Spinal cord (tissue), 10 donors: Measurements from ENCODE around the gene WTAP. TPM values are rescaled to one million over a fixed set of nuclear protein-coding genes. Genes with fewer than 3 reads are reported as not detected.
"Not testable (repeated sequence)": the region's sequence is repeated elsewhere in the genome, so short reads cannot be mapped to it uniquely, and the experiment has no call there.

Source experiments
- DNase-seq, 6 donors: peaks; one replicate each; pipeline versions ENCODE4 v3.0.0 to v3.0.0-alpha.2; 2013 to 2015; ENCODE audit warnings: low spot score in 6 of 6, low read depth in 4 of 6
- H3K27ac ChIP-seq: one replicate; pipeline ENCODE4 v1.5.1; 2013; ENCODE audit warnings: low read depth, low read length, control low read depth
- H3K27me3 ChIP-seq: one replicate; pipeline ENCODE4 v1.6.1; 2013; ENCODE audit warnings: low read length; ENCODE audit not compliant: control insufficient read depth, insufficient read depth
- H3K36me3 ChIP-seq: one replicate; pipeline ENCODE4 v1.6.1; 2013; ENCODE audit warnings: low read length; ENCODE audit not compliant: control insufficient read depth, insufficient read depth
- H3K4me1 ChIP-seq: one replicate; pipeline ENCODE4 v1.6.1; 2013; ENCODE audit warnings: low read length; ENCODE audit not compliant: control insufficient read depth, insufficient read depth
- H3K4me3 ChIP-seq: one replicate; pipeline ENCODE4 v1.5.1; 2013; ENCODE audit warnings: low read depth, low read length, control low read depth
- H3K9me3 ChIP-seq: one replicate; pipeline ENCODE4 v1.6.1; 2013; ENCODE audit warnings: low read length; ENCODE audit not compliant: control insufficient read depth, insufficient read depth
- WGBS: methylation state at CpG from one replicate; pipeline ENCODE4 v1.1.5; 2013; ENCODE audit warnings: missing lambda C conversion rate; ENCODE audit not compliant: insufficient coverage; 5-methylcytosine and 5-hydroxymethylcytosine counted together
- polyA plus RNA-seq, 2 donors: library from polyadenylated mRNA; unstranded; fragments of 120-200 nt; gene quantifications; one replicate each; pipeline ENCODE4 v1.2.1, GENCODE V29; 2013; ENCODE audit not compliant: insufficient read length in 2 of 2
- total RNA-seq, 2 donors: library from RNA; depleted of rRNA in 1 of 2; stranded (reverse); fragments of 120-200 nt in 1 of 2; fragments of >200 nt in 1 of 2; gene quantifications; one replicate each; pipeline versions ENCODE4 v1.2.3 to v1.2.4, GENCODE V29; 2013 to 2014
- donor health status: healthy.

WTAP gene
- total and polyA plus RNA-seq, 4 donors = 81.9 to 98.1 (median 92.3) TPM

DNA sequence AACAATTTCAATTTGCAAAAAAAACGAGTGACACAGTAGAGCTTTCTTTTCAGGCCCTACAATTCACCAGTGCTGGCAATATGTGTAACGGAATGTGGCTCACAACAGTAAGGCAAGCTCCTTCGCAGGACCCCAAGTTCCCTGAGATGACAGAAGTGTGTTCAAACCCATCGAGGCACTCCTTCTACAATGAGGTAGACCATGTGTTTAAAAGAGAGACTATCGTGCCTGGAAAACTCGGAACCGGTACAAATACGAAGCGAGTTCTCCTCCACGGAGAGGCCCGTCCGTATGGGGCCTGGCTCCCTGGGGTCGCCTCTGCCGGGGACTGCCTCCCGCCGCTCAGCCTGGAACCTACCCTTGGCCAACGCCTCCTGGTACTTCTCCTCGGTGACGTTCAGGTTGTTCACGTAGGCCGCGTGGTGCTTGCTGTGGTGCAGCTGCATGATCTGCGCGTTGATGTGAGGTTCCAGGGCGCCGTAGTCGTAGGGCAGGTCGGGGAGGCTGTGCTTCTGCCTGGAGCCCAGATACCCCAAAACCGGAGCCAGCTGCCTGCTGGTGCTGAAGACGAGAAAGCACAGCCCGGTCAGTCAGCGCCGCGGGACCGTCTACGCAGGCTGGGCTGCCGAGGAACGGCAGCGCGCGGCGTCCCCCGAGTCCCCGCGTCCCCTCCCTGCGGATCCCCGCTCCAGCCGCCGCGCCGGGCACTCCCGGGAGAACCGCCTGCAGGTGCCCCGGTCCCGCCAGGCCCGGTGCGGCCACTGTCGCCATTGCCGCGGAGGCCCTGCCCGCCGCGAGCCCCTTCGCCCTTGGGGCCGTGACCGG, 34.8 kb upstream of the WTAP start:
- Histone ChIP-seq H3K27ac (peak overlapping the region; percentile 92), H3K36me3 (peaks cover 18% of the 10 kb centered on the region), H3K4me3 (peak overlapping the region; percentile 86), H3K27me3 (no peaks in the 10 kb centered on the region), H3K9me3 (no peaks in the 10 kb centered on the region), H3K4me1 (peaks cover 22% of the 10 kb centered on the region)
- under 1% methylated on average over 64 of the region's 66 CpGs for WGBS
- peak in 4 of 6 donors; percentile 24 to 72 (median 58) for DNase-seq

DNA sequence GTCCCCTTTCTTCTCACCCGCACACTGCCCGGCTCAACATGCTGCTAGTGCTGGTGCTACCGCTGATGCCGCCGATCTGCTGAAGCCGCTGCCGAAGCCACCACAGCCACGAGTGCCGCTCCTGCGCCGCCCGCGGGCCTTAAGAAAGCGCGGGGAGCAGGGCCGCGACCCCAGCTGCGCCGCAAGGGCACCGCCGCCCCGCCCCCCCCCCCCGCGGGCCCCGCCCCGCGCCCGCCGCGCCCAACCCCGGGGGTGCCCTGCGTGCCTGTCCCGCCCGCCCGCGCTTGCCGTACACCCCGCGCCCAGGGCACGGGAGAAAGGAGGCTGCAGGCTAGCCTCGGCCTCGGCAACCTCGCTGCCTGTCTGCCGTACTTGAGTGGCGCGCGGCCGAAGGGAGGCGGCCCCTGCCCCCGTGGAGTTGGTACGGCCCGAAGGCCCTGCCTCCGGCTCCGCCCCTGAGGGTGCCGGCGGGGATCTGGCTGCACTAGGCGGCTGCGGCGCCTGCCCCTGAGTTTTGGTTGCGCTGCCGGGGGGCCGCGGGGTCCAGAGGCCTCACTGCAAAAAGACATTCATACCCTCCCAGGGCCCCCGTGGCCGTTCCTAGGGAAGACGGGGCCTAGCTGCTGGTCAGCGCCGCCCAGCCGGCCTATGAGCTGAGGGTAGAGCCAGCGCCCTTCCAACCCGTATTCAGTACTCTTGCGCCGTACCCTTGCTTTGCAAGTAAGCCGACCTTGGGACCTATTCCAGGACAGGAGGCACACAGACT, 34.0 kb upstream of the WTAP start, which contains the start of gene SOD2:
Gene SOD2, minus strand, starts transcription at position 114 of the 766 bp plus-strand sequence. Its CDS starts 74 bp downstream, at position 40.
- H3K4me1 ChIP-seq = peaks cover 22% of the 10 kb centered on the region
- DNase-seq = peak; percentile 52 to 94 (median 70)
- H3K27ac ChIP-seq = peak within 1 kb of the TSS; percentile 92
- H3K27me3 ChIP-seq = no peaks in the 10 kb centered on the region
- H3K9me3 ChIP-seq = no peaks in the 10 kb centered on the region
- peaks cover 18% of the 10 kb centered on the region for H3K36me3 ChIP-seq
- 0% methylated on average over 73 of the region's 74 CpGs for WGBS
- peak within 1 kb of the TSS; percentile 86 for H3K4me3 ChIP-seq

DNA sequence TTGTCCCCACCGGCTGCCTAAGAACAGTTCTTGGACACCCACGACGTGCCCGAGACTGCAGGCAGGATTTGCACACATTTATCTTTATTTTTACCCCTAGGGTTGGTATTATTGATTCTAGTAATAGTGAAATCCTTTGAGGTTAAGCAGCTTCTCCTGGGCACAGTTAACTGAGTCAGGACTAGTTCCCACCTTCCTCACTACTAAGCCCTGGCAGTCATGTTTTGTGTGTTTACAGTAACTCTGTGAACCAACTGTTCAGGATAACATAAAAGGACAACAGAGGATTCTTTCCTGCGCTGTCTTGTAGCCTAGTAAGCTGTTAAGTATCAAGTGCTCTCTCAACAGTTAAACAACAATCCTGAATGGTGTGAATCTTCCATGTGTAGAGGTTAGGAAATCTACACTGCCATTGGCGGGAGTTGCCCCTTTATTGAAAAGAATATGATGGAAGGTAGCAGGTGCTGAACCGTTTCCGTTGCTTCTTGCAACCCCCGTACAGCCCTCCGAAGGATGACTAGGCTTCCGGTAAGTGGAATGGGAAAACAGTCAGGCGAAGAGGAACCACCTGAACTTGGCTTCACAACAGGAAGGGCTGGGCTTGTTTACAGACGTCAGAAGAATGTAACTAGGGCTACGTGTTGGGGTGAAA, 33.3 kb upstream of the WTAP start:
- WGBS = 41% methylated on average over 7 of the region's 14 CpGs
- Histone ChIP-seq H3K36me3 (peaks cover 14% of the 10 kb centered on the region), H3K4me3 (peak overlapping the region; percentile 86), H3K9me3 (no peaks in the 10 kb centered on the region), H3K27ac (peak overlapping the region; percentile 92), H3K27me3 (no peaks in the 10 kb centered on the region), H3K4me1 (peaks cover 22% of the 10 kb centered on the region)
- DNase-seq = peak in 2 of 6 donors; percentile 26

DNA sequence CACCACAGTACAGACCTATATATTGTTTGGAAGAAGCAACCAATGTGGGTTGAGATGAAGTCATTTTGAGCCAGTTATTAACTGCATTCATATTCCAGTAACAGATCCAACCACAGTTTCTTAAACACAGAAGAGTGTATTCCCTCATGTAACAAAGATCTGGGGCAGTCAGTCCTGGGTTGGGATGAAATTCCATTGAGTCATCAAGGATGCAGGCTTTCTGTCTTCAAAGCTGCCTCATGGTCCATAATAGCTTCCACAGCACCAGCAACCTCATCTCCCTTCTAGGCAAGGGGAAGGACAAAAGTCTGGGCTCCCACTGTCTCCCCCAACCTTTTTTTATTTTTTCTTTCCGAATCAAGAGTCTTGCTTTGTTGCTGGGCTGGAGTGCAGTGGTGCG, 31.3 kb upstream of the WTAP start:
- DNase-seq = no peak
- Histone ChIP-seq H3K4me1 (peaks cover 22% of the 10 kb centered on the region), H3K9me3 (no peaks in the 10 kb centered on the region), H3K4me3 (no peak overlapping the region), H3K27ac (no peak overlapping the region), H3K36me3 (peaks cover 6% of the 10 kb centered on the region), H3K27me3 (no peaks in the 10 kb centered on the region)
- 100% methylated on average over 2 of the region's 2 CpGs for WGBS

GRCh38 chr6:159700970-159701369, 26.3 kb upstream of the WTAP start:
- Histone ChIP-seq H3K27me3 (no peaks in the 10 kb centered on the region), H3K4me3 (no peak overlapping the region), H3K27ac (no peak overlapping the region), H3K36me3 (no peaks in the 10 kb centered on the region), H3K4me1 (no peaks in the 10 kb centered on the region), H3K9me3 (no peaks in the 10 kb centered on the region)
- WGBS = 100% methylated on average over 1 of the region's 1 CpG
- no peak for DNase-seq

DNA sequence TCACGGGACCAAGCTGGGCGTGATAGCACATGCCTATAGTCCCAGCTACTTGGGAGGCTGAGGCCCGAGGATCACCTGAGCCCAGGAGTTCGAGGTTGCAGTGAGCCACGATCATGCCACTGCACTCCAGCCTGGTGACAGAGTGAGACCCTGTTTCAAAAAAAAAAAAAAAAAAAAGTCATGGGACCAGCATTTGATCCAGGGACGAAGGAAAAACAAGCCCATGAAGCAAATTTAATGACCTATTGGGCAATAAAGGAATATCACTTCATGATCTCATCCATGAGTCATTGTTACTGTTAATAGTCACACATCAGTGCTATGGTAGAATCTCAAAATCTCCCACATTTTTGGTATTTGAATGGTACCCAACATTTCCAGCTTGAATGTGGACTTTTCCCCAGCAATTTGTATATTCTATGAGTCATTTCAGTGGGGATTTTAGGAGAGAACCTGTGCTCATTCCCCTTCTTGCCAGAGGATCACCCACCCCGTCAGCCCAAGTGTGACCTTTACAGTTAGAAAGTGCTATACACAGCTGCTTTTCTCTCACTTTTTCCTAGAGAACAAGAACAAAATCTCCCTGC, 25.8 kb upstream of the WTAP start:
- Histone ChIP-seq H3K4me1 (no peaks in the 10 kb centered on the region), H3K9me3 (no peaks in the 10 kb centered on the region), H3K4me3 (no peak overlapping the region), H3K27me3 (no peaks in the 10 kb centered on the region), H3K36me3 (no peaks in the 10 kb centered on the region), H3K27ac (no peak overlapping the region)
- WGBS = 100% methylated on average over 4 of the region's 7 CpGs
- no peak for DNase-seq

- not testable (repeated sequence) for DNase-seq
These were observed 16.7 kb upstream of the WTAP start for GRCh38 chr6:159710603-159711002.

GRCh38 chr6:159712389-159712788, 14.9 kb upstream of the WTAP start:
- H3K27me3 ChIP-seq, DNase-seq, H3K4me3 ChIP-seq, H3K4me1 ChIP-seq, H3K9me3 ChIP-seq, H3K27ac ChIP-seq, H3K36me3 ChIP-seq: not testable (repeated sequence)
- 89% methylated on average over 3 of the region's 3 CpGs for WGBS

More at GRCh38 chr6:159710603-159711002, 16.7 kb upstream of the WTAP start:
- H3K27ac ChIP-seq, H3K9me3 ChIP-seq, H3K4me1 ChIP-seq, H3K27me3 ChIP-seq, H3K36me3 ChIP-seq, H3K4me3 ChIP-seq: not testable (repeated sequence)
- WGBS = 90% methylated on average over 4 of the region's 4 CpGs

GRCh38 chr6:159713984-159714383, 13.3 kb upstream of the WTAP start:
- 95% methylated on average over 7 of the region's 7 CpGs for WGBS
- no peak overlapping the region for H3K27ac ChIP-seq
- no peak overlapping the region for H3K4me3 ChIP-seq
- H3K9me3 ChIP-seq = no peaks in the 10 kb centered on the region
- H3K4me1 ChIP-seq = no peaks in the 10 kb centered on the region
- DNase-seq = no peak
- H3K27me3 ChIP-seq = no peaks in the 10 kb centered on the region
- no peaks in the 10 kb centered on the region for H3K36me3 ChIP-seq
